A673 (cell line): ENCODE results near the gene NETO2. TPM values are rescaled to one million over a fixed set of nuclear protein-coding genes. Genes with fewer than 3 reads are reported as not detected.
A peak's percentile ranks its signal among the peaks of the same experiment; 100 is the strongest.
"Not testable (repeated sequence)": the region's sequence is repeated elsewhere in the genome, so short reads cannot be mapped to it uniquely, and the experiment has no call there.

Experiments used
- Bru-seq: library from RNA; stranded (reverse); fragments of 400-500 nt; gene quantifications from one replicate; lab custom pipeline; 2021; lab: Mats Ljungman, UMichigan
- BruChase-seq, 2 experiments: library from RNA; stranded (reverse); fragments of 400-500 nt; gene quantifications; one replicate each; lab custom pipeline; 2021; lab: Mats Ljungman, UMichigan
- BruUV-seq: library from RNA; stranded (reverse); fragments of 400-500 nt; replicated peaks from 2 replicates; lab custom pipeline; 2021; lab: Mats Ljungman, UMichigan
- CTCF ChIA-PET: fragments of 300-600 bp; sonication (Branson Sonifier 250); formaldehyde crosslinking; loops from one replicate; lab custom pipeline; 2022; ENCODE audit warnings: antibody characterized with exemption; lab: Charles Lee
- POLR2A ChIA-PET: fragments of 300-600 bp; sonication (Branson Sonifier 250); formaldehyde crosslinking; loops from one replicate; lab custom pipeline; 2022; ENCODE audit warnings: antibody characterized with exemption; ENCODE audit not compliant: low non-redundant PET; lab: Charles Lee
- DNase-seq: peaks from one replicate; pipeline ENCODE4 v3.0.0-alpha.2; 2015; ENCODE audit warnings: low spot score
- H3K27ac ChIP-seq: fragments of 200-600 bp; sonication (generic); 2 replicates; pipeline ENCODE4 v1.5.1; 2016; ENCODE audit warnings: mixed run types, low read depth, mild to moderate bottlenecking, mixed read lengths, antibody characterized with exemption, low read length; ENCODE audit not compliant: poor library complexity, severe bottlenecking
- H3K27me3 ChIP-seq: fragments of 200-600 bp; sonication (generic); replicated peaks from 2 replicates; pipeline ENCODE4 v1.6.1; 2017; ENCODE audit warnings: mixed run types, low read depth, mild to moderate bottlenecking, mixed read lengths, antibody characterized with exemption, low read length; ENCODE audit not compliant: insufficient read depth, poor library complexity
- H3K36me3 ChIP-seq: fragments of 200-600 bp; sonication (generic); 2 replicates; pipeline ENCODE4 v1.6.1; 2016; ENCODE audit warnings: mixed run types, mild to moderate bottlenecking, mixed read lengths, antibody characterized with exemption, low read length; ENCODE audit not compliant: insufficient read depth, poor library complexity, severe bottlenecking
- H3K4me1 ChIP-seq: fragments of 200-600 bp; sonication (generic); 2 replicates; pipeline ENCODE4 v1.6.1; 2017; ENCODE audit warnings: mixed run types, mild to moderate bottlenecking, mixed read lengths, antibody characterized with exemption, low read length; ENCODE audit not compliant: insufficient read depth, poor library complexity, severe bottlenecking
- H3K4me3 ChIP-seq: fragments of 200-600 bp; sonication (generic); 2 replicates; pipeline ENCODE4 v1.5.1; 2016; ENCODE audit warnings: low read depth, mixed run types, mild to moderate bottlenecking, mixed read lengths, low read length; ENCODE audit not compliant: poor library complexity, severe bottlenecking
- H3K9me3 ChIP-seq: fragments of 200-600 bp; sonication (generic); 2 replicates; pipeline ENCODE4 v1.6.1; 2016; ENCODE audit warnings: mixed run types, low read depth, mild to moderate bottlenecking, mixed read lengths, antibody characterized with exemption, low read length; ENCODE audit not compliant: poor library complexity, severe bottlenecking
- EZH2 ChIP-seq: fragments of 200-600 bp; sonication (generic); IDR thresholded peaks from 2 replicates; pipeline ENCODE4 v1.6.1; 2017; ENCODE audit warnings: borderline replicate concordance, low read depth, mild to moderate bottlenecking, mixed read lengths, antibody characterized with exemption, low read length; ENCODE audit not compliant: poor library complexity, severe bottlenecking
- intact Hi-C: fragments of 100-400 bp; cut with micrococcal nuclease; formaldehyde crosslinking; loops from one replicate; pipeline ENCODE4 v1.10.0; 2022; ENCODE audit not compliant: unreplicated experiment
- long read RNA-seq: library from polyadenylated mRNA; stranded (forward); transcript quantifications from one replicate; pipeline ENCODE4 v2.0.0, GENCODE V29; 2022
- total RNA-seq: library from RNA; stranded (reverse); gene quantifications from 2 replicates; pipeline ENCODE4 v1.2.3, GENCODE V29; 2021
- TF ChIP-seq, protein P1 (sequence below): fragments of 300-800, 200-600 bp; sonication (generic); conservative IDR thresholded peaks from 2 replicates; pipeline ENCODE4 v1.5.1; 2017; ENCODE audit warnings: low read depth, mild to moderate bottlenecking, antibody characterized with exemption, low read length, moderate library complexity, mixed read lengths

Gene NETO2, protein sequence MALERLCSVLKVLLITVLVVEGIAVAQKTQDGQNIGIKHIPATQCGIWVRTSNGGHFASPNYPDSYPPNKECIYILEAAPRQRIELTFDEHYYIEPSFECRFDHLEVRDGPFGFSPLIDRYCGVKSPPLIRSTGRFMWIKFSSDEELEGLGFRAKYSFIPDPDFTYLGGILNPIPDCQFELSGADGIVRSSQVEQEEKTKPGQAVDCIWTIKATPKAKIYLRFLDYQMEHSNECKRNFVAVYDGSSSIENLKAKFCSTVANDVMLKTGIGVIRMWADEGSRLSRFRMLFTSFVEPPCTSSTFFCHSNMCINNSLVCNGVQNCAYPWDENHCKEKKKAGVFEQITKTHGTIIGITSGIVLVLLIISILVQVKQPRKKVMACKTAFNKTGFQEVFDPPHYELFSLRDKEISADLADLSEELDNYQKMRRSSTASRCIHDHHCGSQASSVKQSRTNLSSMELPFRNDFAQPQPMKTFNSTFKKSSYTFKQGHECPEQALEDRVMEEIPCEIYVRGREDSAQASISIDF
- total RNA-seq = 45.0 and 68.7 TPM in 2 replicates
- percentile 89 among the genes with signal in this experiment for Bru-seq, nascent RNA
- BruChase-seq, experiment 1, labeled RNA remaining after a 2-hour chase = percentile 84 among the genes with signal in this experiment
- percentile 86 among the genes with signal in this experiment for BruChase-seq, experiment 2, labeled RNA remaining after a 6-hour chase
- long read RNA-seq, full-length matches to known transcripts = 58 of 119 reads
- long read RNA-seq, partial matches to known transcripts = 2 of 119 reads
- long read RNA-seq, other reads (novel, unspliced or antisense) = 59 of 119 reads

DNA sequence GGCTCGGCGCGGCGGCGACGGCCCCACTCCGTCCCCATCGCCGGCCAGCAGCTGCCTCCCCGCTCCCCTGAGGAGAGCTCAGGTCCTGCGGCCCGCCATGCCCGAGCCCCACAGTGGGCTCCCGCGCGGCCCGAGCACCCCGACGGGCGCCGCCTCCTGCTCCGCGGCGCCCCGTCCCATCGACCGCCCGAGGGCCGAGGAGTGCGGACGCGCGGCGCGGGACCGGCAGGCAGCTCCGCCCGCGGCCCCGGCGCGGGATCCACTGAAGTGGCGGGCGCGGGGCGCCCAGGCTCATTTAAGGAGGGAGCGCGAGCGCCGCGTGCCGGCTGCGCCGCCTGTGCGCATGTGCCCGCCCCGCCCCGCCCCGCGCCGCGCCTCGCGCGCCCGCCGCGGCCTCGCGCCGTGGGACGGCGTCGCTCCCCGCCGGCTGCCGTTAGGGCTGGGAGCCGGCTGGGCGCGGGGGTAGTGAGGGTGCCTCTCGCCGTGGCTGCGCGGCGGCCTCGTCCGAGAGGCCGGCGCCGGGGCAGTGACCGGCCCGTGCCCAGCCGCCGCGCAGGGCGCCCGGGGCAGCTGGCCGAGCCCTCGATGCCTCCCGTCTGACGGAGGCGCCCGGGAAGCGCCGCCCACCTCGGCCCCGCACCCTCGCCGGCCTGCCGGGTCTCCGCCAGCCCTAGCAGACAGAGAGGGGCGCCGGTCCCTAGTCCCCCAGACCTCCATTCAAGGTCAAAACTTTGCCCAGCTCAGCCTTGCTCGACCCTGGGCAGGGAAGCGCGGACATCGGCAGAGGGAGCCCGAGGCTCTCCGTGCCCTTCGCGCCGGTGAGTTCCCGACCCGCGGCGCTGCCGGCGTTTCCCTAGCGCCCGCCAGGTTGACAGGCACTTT is at the start of gene NETO2:
Gene NETO2, minus strand, starts transcription at position 269 of the 882 bp plus-strand sequence. CDS start 333 bp downstream, outside the sequence.
- H3K27ac ChIP-seq = no peak within 1 kb of the TSS

DNA sequence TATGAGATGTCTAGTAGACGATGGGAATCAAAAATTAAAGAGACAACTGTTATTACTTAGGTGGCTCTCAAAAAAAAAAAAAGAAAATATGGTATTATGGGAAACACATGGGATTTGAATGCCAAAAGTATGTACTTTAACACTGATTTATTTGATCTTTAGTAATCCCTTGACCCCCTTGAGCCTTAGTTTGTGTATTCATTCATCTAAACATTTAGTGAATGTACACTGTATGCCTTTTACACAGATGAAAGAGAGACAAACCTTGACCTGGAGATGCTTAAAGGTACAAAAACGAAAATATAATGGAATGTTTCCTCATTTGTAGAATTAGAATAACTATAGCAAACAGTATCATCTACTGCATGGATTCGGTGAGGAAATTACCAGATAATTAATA is 38.6 kb upstream of the NETO2 start:
- H3K9me3 ChIP-seq = no peaks in the 10 kb centered on the region
- no TSS peak for BruUV-seq
- ChIA-PET CTCF (no interaction called here), POLR2A (no interaction called here)
- H3K4me3 ChIP-seq = no peak overlapping the region
- no peaks in the 10 kb centered on the region for H3K4me1 ChIP-seq
- intact Hi-C loops = no loop called here
- no peak overlapping the region for H3K27ac ChIP-seq
- H3K36me3 ChIP-seq = no peaks in the 10 kb centered on the region
- no peak for TF ChIP-seq EZH2
- TF ChIP-seq, protein P1, sequence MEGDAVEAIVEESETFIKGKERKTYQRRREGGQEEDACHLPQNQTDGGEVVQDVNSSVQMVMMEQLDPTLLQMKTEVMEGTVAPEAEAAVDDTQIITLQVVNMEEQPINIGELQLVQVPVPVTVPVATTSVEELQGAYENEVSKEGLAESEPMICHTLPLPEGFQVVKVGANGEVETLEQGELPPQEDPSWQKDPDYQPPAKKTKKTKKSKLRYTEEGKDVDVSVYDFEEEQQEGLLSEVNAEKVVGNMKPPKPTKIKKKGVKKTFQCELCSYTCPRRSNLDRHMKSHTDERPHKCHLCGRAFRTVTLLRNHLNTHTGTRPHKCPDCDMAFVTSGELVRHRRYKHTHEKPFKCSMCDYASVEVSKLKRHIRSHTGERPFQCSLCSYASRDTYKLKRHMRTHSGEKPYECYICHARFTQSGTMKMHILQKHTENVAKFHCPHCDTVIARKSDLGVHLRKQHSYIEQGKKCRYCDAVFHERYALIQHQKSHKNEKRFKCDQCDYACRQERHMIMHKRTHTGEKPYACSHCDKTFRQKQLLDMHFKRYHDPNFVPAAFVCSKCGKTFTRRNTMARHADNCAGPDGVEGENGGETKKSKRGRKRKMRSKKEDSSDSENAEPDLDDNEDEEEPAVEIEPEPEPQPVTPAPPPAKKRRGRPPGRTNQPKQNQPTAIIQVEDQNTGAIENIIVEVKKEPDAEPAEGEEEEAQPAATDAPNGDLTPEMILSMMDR = no peak
- DNase-seq = no peak
- H3K27me3 ChIP-seq = no peaks in the 10 kb centered on the region

More for the DNA sequence above, at the start of gene NETO2:
- TF ChIP-seq EZH2 = no peak
- TF ChIP-seq, protein P1 = peak; percentile 36; the same call in 1 of the 2 replicates
- CTCF ChIA-PET = interaction anchor here (1.1 kb wide), 1 partner anchor 106 kb away, joined by 4 read pairs; no protein-coding TSS in a partner anchor
- POLR2A ChIA-PET = no interaction called here
- peak within 1 kb of the TSS; percentile 63 for H3K4me3 ChIP-seq
- peaks cover 4% of the 10 kb centered on the region for H3K4me1 ChIP-seq
- peaks cover 15% of the 10 kb centered on the region for H3K27me3 ChIP-seq
- no TSS peak for BruUV-seq
- H3K9me3 ChIP-seq = no peaks in the 10 kb centered on the region
- H3K36me3 ChIP-seq = no peaks in the 10 kb centered on the region
- intact Hi-C loops = loop anchor here (2.0 to 10.0 kb wide), 6 partner anchors 107 to 1013 kb away; partner anchors contain the start of genes ITFG1 and PHKB
- peak; percentile 73 for DNase-seq

DNA sequence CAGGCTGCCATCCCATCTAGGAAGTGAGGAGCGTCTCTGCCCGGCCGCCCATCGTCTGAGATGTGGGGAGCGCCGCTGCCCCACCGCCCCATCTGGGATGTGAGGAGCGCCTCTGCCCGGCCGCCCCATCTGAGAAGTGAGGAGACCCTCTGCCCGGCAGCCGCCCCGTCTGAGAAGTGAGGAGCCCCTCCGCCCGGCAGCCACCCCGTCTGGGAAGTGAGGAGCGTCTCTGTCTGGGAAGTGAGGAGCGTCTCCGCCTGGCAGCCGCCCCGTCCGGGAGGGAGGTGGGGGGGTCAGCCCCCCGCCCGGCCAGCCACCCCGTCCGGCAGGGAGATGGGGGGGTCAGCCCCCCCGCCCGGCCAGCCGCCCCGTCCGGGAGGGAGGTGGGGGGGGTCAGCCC is 37.3 kb upstream of the NETO2 start:
- intact Hi-C loops, DNase-seq, H3K4me3 ChIP-seq, H3K27me3 ChIP-seq, H3K27ac ChIP-seq, POLR2A ChIA-PET, H3K9me3 ChIP-seq, BruUV-seq, H3K36me3 ChIP-seq, CTCF ChIA-PET, H3K4me1 ChIP-seq: not testable (repeated sequence)
